Embryonic facial prominence (tissue), 1 donor: Measurements from ENCODE around the gene KRT6C.
"Not testable (repeated sequence)": the region's sequence is repeated elsewhere in the genome, so short reads cannot be mapped to it uniquely, and the experiment has no call there.

Source experiments
- DNase-seq: peaks from one replicate; pipeline ENCODE4 v3.0.0-alpha.2; 2016; ENCODE audit errors: extremely low spot score

KRT6C gene

GRCh38 chr12:52473768-52474167 is at the start of gene KRT6C:
TSS of gene KRT6C (minus strand) at chr12:52473805. CDS start at chr12:52473737, 68 bp downstream.
- no peak for DNase-seq

- no peak for DNase-seq
Measured at GRCh38 chr12:52522346-52523011, 48.9 kb upstream of the KRT6C start.

GRCh38 chr12:52521568-52522266 is 48.1 kb upstream of the KRT6C start:
- no peak for DNase-seq

DNA sequence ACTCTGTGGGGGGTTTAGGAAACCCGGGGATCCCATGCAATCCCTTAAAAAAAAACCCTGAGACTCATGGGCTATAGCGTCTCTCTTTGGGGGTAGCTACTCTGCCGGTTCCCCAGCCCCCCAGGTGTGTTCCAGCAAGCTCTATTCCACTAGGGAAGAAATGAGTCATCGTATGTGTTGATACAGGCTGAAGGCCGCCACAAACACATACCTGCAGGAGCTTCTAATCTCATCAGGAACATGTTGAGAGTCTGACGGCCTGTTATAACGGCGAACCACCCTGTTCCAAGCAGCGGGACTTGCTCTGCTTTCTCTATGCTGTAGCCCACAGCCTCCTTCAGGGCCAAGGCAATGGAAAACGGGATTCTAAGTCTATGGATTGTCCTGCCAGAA is 47.6 kb upstream of the KRT6C start:
- DNase-seq = peak; percentile 27

- no peak for DNase-seq
Measured at GRCh38 chr12:52519826-52520662, 46.4 kb upstream of the KRT6C start, which contains the start of gene KRT5. TSS of gene KRT5 (minus strand) at chr12:52520394. CDS start at chr12:52520296, 98 bp downstream.

- DNase-seq = no peak
Measured at GRCh38 chr12:52519387-52519703, 45.7 kb upstream of the KRT6C start.

DNA sequence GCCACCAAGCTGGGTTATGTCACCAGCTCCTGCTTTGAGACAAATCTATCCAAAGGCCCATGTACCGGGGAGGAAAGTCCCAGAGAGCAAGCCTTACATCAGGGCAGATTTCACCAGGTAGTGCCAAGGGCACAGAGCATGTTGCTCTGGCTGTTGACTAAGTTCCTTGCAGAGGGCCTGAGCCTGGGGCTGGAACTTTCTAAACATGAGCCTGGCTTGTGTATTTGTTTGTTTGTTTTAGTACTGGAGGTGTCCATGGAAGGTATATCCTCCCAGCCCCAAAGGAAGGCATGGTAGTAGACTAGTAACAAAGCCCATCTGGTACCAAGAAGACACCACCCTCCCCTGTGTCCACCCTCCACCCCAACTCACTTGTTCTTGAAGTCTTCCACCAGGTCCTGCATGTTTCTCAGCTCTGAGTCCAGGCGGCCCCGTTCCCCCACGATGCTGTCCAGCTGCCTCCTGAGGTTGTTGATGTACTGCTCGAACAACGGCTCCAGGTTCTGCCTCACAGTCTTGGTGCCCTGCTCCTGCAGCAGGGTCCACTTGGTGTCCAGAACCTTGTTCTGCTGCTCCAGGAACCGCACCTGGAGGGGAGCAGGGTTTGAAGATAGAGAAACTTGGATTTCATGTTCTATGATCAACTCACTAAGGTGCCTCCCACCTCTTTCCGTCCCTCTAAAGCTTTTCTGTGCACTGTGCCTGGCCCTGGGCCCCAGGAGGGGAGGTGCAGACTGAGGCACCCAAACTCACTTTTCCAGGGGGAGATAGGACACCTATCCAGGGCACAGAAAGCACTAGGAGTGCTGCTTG is 45.2 kb upstream of the KRT6C start:
- no peak for DNase-seq

- no peak for DNase-seq
Measured at GRCh38 chr12:52517888-52518287, 44.3 kb upstream of the KRT6C start.

GRCh38 chr12:52517005-52517835 is 43.6 kb upstream of the KRT6C start:
- DNase-seq = no peak

DNA sequence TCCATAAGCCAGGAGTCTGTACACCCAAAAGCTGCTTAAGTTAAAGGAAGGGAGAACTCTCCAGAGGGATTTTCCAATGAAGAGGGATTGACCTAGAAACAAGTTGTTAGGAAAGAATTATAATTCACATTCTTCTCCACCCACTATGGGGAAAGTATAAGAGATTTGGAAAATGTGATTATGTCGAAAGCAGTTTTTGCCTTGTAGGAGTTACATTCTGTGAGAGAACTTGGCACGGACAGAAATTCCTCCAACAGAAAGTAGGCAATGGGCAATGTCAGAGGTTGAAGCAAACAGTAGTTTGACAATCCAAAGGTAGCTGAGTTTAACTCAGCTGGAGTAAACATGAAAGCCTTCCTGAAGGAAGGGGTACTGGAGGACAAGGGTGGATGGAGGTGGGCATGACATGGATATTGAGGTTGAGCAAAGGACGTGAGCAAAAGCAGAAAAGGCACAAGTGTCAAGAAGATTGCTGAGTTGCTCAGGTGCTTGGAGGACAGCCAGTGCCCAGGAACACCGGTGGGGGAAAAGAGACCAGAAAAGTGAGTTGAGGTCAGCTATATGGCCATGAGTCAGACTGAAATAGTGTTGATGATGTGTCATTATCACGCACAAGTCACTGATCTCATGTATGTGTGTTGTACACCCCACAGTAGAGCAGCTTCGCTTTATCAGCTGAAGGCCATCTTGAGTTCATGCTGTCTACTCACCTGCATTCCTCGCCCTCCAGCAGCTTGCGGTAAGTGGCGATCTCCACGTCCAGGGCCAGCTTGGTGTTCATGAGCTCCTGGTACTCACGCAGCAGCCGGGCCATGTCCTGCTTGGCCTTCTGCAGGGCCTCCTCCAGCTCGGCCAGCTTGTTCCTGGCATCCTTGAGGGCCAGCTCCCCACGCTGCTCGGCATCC is 42.6 kb upstream of the KRT6C start:
- DNase-seq = no peak

DNA sequence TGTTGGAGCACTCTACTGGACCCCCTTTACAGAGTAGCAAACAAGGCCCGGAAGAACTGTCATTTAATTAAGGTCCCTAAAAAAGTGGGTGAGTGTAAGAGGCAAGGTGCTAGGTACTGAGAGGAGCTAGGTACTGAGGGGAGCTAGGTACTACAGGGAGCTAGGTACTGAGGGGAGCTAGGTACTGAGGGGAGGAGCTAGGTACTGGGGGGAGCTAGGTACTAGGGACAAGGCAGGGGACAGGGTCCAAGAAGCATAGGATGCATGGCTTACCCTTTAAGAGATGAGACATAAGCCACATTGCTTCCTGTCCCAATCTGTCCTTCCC is 41.7 kb upstream of the KRT6C start:
- DNase-seq = no peak

DNA sequence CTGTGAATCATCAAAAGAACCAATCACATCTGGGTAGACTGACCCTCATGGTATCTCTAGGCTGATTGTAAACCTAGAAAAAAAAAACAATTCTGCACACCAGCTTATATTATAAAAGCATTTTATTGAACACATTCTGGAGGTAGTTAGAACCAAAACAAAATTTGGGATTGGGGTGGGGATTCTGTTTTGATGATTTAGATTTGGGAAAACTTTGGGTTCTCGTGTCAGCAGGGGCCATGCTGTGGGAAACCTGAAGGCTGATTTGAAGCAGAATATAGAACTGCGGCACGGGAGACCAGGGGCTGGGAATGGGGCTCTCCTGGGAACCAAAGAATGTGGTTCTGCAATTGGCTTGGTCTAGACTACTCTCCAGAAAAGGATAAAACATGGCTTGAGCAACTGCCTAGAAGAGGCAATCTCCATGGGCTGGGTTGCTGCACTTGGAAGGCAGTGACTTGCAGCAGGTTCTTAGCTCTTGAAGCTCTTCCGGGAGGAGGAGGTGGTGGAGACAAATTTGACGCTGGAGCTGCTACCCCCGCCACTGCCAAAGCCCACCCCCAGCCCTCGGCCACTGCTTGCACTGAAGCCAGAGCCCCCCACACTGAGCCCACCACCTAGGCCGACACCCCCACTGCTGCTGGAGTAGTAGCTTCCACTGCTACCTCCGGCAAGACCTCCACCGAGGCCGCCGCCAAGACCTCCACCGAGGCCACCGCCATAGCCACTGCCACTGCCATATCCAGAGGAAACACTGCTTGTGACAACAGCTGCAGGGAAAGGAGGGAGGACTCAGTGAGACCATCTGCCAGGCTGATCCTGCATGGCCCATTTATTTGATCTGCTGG is 41.1 kb upstream of the KRT6C start:
- DNase-seq = no peak

GRCh38 chr12:52513736-52514135 is 40.1 kb upstream of the KRT6C start:
- no peak for DNase-seq

DNA sequence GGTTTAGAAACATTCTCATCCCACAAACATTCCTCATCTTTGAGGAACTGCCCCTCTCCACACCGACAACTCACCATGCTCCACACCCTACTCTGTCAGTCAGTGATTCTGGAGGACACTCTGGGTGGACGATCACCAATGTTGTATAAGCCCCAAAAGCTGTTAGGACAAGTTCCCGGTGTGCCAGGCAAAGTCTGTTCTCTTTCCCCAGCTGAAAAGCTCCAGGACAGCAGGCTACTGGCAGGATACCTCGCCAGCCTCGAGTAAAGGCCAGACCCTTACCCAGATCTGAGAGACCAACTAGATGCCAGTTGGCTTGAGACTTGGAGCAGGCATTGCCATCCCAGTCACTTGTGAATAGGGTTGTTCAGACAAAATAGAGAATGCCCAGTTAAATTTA is 34.6 kb upstream of the KRT6C start:
- no peak for DNase-seq

DNA sequence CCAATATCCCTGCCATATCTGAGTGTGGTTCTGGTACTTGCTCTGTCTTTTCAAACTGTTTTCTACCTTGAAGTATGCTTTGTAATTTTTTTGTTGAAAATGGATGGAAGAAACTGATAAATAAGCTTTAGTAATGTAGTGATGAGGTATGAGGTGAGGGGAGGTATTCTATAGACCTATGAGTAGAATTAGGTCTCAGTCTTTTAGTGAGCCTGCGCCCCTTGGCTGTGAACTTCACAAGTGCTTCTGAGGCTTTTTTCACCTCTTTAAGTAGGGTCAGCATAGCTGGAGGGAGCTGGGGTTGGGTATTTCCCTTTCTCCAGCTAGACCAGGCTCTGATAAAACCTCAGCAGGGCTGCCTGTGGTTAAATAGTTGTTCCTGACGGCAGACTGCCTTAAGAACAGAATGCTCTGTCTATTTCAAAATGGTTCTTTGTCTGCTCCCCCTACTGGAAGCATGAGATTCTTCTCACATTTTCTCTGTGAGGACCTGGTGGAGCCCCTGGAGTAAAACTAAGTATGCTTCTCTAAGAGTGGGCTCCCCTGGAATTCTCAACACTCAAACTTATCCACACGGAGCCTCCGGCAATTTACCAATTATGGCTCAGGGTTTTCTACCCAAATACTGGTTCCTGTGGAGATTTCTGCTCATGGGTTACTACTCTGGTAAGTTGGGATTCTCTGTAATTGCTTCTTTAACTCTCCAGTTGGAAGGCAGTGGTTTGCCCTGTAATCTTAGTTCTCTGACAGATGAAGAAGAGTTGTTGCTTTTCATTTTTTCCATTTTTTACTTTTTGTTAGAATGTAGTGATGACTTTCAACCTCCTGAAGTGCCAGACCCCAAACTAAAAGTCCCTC is 33.5 kb upstream of the KRT6C start:
- no peak for DNase-seq

GRCh38 chr12:52502877-52503276 is 29.3 kb upstream of the KRT6C start:
- DNase-seq = no peak

DNA sequence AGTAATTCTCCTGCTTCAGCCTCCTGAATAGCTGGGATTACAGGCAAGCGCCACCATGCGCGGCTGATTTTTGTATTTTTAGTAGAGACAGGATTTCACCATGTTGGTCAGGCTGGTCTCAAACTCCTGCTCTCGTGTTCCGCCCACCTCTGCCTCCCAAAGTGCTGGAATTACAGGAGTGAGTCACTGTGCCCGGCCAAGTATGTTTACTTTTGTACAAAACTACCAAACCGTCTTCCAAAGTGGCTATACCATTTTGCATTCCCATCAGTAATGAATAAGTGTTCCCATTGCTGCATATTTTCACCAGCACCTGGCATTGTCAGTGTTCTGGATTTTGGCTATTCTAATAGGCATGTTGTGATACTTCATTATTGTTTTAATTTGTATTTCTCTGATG is 27.9 kb upstream of the KRT6C start:
- no peak for DNase-seq

GRCh38 chr12:52500574-52500973 is 27.0 kb upstream of the KRT6C start:
- not testable (repeated sequence) for DNase-seq
